ENCODE data around the gene NPR3.

The NPR3 gene

DNA sequence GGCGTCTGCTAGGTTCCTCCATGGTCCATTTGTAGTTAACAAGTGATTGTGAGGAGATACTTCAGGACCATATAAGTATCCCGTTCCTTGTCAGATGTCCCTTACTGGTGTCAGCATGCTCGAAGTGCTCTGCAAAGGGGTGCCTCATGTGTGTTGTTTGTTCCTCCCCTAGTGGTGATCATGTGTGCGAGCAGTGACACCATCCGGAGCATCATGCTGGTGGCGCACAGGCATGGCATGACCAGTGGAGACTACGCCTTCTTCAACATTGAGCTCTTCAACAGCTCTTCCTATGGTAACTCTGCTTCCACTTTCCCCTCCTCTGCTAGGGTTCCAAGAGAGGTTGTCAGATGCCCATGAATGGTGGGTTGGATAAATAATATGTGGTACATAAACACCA is 13.4 kb downstream of the NPR3 start:
- H3K4me3 ChIP-seq (ENCODE audit: low read depth in 1 of 5, low read length in 5 of 5): no peak overlapping the region
- H3K27me3 ChIP-seq (ENCODE audit: control insufficient read depth in 5 of 5, insufficient read depth in 4 of 5, low read length in 5 of 5): no peaks in the 10 kb centered on the region

DNA sequence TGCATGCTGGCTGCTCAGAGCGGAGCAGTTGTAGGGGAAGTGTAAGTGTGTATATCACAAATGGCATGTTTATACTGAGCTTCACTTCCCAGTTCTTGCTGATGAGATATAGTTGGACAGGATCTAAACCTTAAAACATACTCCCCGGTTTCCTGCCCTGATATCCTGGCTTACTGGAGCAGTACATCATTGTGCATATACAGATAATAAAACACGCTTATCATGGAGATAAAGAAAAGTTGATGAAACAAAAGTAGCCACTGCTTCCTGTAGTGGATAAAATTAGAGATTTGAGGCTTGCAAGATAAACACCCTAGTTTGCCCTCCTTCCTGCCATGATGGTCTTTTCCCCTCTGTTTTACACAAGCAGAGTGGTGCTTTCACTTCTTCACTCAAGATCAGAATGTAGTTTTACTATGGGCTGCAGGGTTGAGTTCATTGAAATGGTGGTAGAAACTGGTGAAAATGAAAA is 15.0 kb downstream of the NPR3 start:
- Histone ChIP-seq H3K4me3 (ENCODE audit: low read depth in 1 of 5, low read length in 5 of 5) (no peak overlapping the region), H3K27ac (ENCODE audit: low read depth, low read length) (no peak overlapping the region), H3K36me3 (ENCODE audit: control insufficient read depth in 5 of 5, insufficient read depth in 5 of 5, low read length in 5 of 5) (peaks cover 0 to 19% (median 11%) of the 10 kb centered on the region in 5 donors), H3K27me3 (ENCODE audit: control insufficient read depth in 5 of 5, insufficient read depth in 4 of 5, low read length in 5 of 5) (no peaks in the 10 kb centered on the region), H3K4me1 (ENCODE audit: control insufficient read depth in 5 of 5, insufficient read depth in 5 of 5, low read length in 5 of 5) (no peaks in the 10 kb centered on the region), H3K9me3 (ENCODE audit: control insufficient read depth in 5 of 5, low read length in 5 of 5) (peaks cover 0 to 4% (median 0%) of the 10 kb centered on the region in 5 donors), H3K9ac (ENCODE audit: low read length in 5 of 5) (no peak overlapping the region)

More for the DNA sequence above, 13.4 kb downstream of the NPR3 start:
- Histone ChIP-seq H3K9me3 (ENCODE audit: control insufficient read depth in 5 of 5, low read length in 5 of 5) (peaks cover 0 to 4% (median 0%) of the 10 kb centered on the region in 5 donors), H3K4me1 (ENCODE audit: control insufficient read depth in 5 of 5, insufficient read depth in 5 of 5, low read length in 5 of 5) (no peaks in the 10 kb centered on the region), H3K36me3 (ENCODE audit: control insufficient read depth in 5 of 5, insufficient read depth in 5 of 5, low read length in 5 of 5) (peaks cover 0 to 19% (median 11%) of the 10 kb centered on the region in 5 donors), H3K27ac (ENCODE audit: low read depth, low read length) (no peak overlapping the region), H3K9ac (ENCODE audit: low read length in 5 of 5) (no peak overlapping the region)

GRCh38 chr5:32729651-32730050 is 18.5 kb downstream of the NPR3 start:
- Histone ChIP-seq H3K27me3 (ENCODE audit: control insufficient read depth in 5 of 5, insufficient read depth in 4 of 5, low read length in 5 of 5) (no peaks in the 10 kb centered on the region), H3K27ac (ENCODE audit: low read depth, low read length) (no peak overlapping the region), H3K4me1 (ENCODE audit: control insufficient read depth in 5 of 5, insufficient read depth in 5 of 5, low read length in 5 of 5) (peaks cover 0 to 4% (median 0%) of the 10 kb centered on the region in 5 donors), H3K9ac (ENCODE audit: low read length in 5 of 5) (no peak overlapping the region), H3K9me3 (ENCODE audit: control insufficient read depth in 5 of 5, low read length in 5 of 5) (no peaks in the 10 kb centered on the region), H3K36me3 (ENCODE audit: control insufficient read depth in 5 of 5, insufficient read depth in 5 of 5, low read length in 5 of 5) (peaks cover 0 to 18% (median 11%) of the 10 kb centered on the region in 5 donors), H3K4me3 (ENCODE audit: low read depth in 1 of 5, low read length in 5 of 5) (no peak overlapping the region)

GRCh38 chr5:32733590-32734340 is 22.6 kb downstream of the NPR3 start:
- Histone ChIP-seq H3K9ac (ENCODE audit: low read length in 5 of 5) (no peak overlapping the region), H3K4me1 (ENCODE audit: control insufficient read depth in 5 of 5, insufficient read depth in 5 of 5, low read length in 5 of 5) (peaks cover 0 to 11% (median 3%) of the 10 kb centered on the region in 5 donors), H3K4me3 (ENCODE audit: low read depth in 1 of 5, low read length in 5 of 5) (no peak overlapping the region), H3K27ac (ENCODE audit: low read depth, low read length) (no peak overlapping the region), H3K27me3 (ENCODE audit: control insufficient read depth in 5 of 5, insufficient read depth in 4 of 5, low read length in 5 of 5) (no peaks in the 10 kb centered on the region), H3K9me3 (ENCODE audit: control insufficient read depth in 5 of 5, low read length in 5 of 5) (no peaks in the 10 kb centered on the region), H3K36me3 (ENCODE audit: control insufficient read depth in 5 of 5, insufficient read depth in 5 of 5, low read length in 5 of 5) (peaks cover 0 to 5% (median 0%) of the 10 kb centered on the region in 5 donors)

GRCh38 chr5:32734827-32735378 is 23.8 kb downstream of the NPR3 start:
- no peaks in the 10 kb centered on the region for H3K9me3 ChIP-seq (ENCODE audit: control insufficient read depth in 5 of 5, low read length in 5 of 5)
- no peak overlapping the region for H3K27ac ChIP-seq (ENCODE audit: low read depth, low read length)
- H3K4me1 ChIP-seq (ENCODE audit: control insufficient read depth in 5 of 5, insufficient read depth in 5 of 5, low read length in 5 of 5): peaks cover 0 to 11% (median 3%) of the 10 kb centered on the region in 5 donors
- H3K9ac ChIP-seq (ENCODE audit: low read length in 5 of 5): no peak overlapping the region
- peak overlapping the region in 1 of 5 donors; percentile 5 for H3K4me3 ChIP-seq (ENCODE audit: low read depth in 1 of 5, low read length in 5 of 5)
- H3K27me3 ChIP-seq (ENCODE audit: control insufficient read depth in 5 of 5, insufficient read depth in 4 of 5, low read length in 5 of 5): no peaks in the 10 kb centered on the region
- H3K36me3 ChIP-seq (ENCODE audit: control insufficient read depth in 5 of 5, insufficient read depth in 5 of 5, low read length in 5 of 5): peaks cover 4 to 15% (median 5%) of the 10 kb centered on the region in 5 donors

- no peak overlapping the region for H3K27ac ChIP-seq (ENCODE audit: low read depth, low read length)
- H3K4me3 ChIP-seq (ENCODE audit: low read depth in 1 of 5, low read length in 5 of 5): no peak overlapping the region
Measured at GRCh38 chr5:32735512-32735911, 24.4 kb downstream of the NPR3 start.

GRCh38 chr5:32736842-32737241 is 25.7 kb downstream of the NPR3 start:
- H3K27ac ChIP-seq (ENCODE audit: low read depth, low read length): no peak overlapping the region
- H3K9ac ChIP-seq (ENCODE audit: low read length in 5 of 5): no peak overlapping the region
- no peak overlapping the region for H3K4me3 ChIP-seq (ENCODE audit: low read depth in 1 of 5, low read length in 5 of 5)
- no peaks in the 10 kb centered on the region for H3K9me3 ChIP-seq (ENCODE audit: control insufficient read depth in 5 of 5, low read length in 5 of 5)
- H3K36me3 ChIP-seq (ENCODE audit: control insufficient read depth in 5 of 5, insufficient read depth in 5 of 5, low read length in 5 of 5): peaks cover 5 to 20% (median 11%) of the 10 kb centered on the region in 5 donors
- no peaks in the 10 kb centered on the region for H3K27me3 ChIP-seq (ENCODE audit: control insufficient read depth in 5 of 5, insufficient read depth in 4 of 5, low read length in 5 of 5)
- peaks cover 0 to 11% (median 3%) of the 10 kb centered on the region in 5 donors for H3K4me1 ChIP-seq (ENCODE audit: control insufficient read depth in 5 of 5, insufficient read depth in 5 of 5, low read length in 5 of 5)

More at GRCh38 chr5:32735512-32735911, 24.4 kb downstream of the NPR3 start:
- peaks cover 0 to 11% (median 3%) of the 10 kb centered on the region in 5 donors for H3K4me1 ChIP-seq (ENCODE audit: control insufficient read depth in 5 of 5, insufficient read depth in 5 of 5, low read length in 5 of 5)
- H3K9ac ChIP-seq (ENCODE audit: low read length in 5 of 5): no peak overlapping the region
- peaks cover 5 to 18% (median 7%) of the 10 kb centered on the region in 5 donors for H3K36me3 ChIP-seq (ENCODE audit: control insufficient read depth in 5 of 5, insufficient read depth in 5 of 5, low read length in 5 of 5)
- no peaks in the 10 kb centered on the region for H3K9me3 ChIP-seq (ENCODE audit: control insufficient read depth in 5 of 5, low read length in 5 of 5)
- no peaks in the 10 kb centered on the region for H3K27me3 ChIP-seq (ENCODE audit: control insufficient read depth in 5 of 5, insufficient read depth in 4 of 5, low read length in 5 of 5)

- Histone ChIP-seq H3K9ac (ENCODE audit: low read length in 5 of 5) (no peak overlapping the region), H3K27me3 (ENCODE audit: control insufficient read depth in 5 of 5, insufficient read depth in 4 of 5, low read length in 5 of 5) (no peaks in the 10 kb centered on the region), H3K9me3 (ENCODE audit: control insufficient read depth in 5 of 5, low read length in 5 of 5) (no peaks in the 10 kb centered on the region), H3K4me3 (ENCODE audit: low read depth in 1 of 5, low read length in 5 of 5) (no peak overlapping the region), H3K4me1 (ENCODE audit: control insufficient read depth in 5 of 5, insufficient read depth in 5 of 5, low read length in 5 of 5) (peaks cover 0 to 5% (median 0%) of the 10 kb centered on the region in 5 donors), H3K27ac (ENCODE audit: low read depth, low read length) (no peak overlapping the region), H3K36me3 (ENCODE audit: control insufficient read depth in 5 of 5, insufficient read depth in 5 of 5, low read length in 5 of 5) (peaks cover 5 to 24% (median 18%) of the 10 kb centered on the region in 5 donors)
Measured at GRCh38 chr5:32740651-32741050, 29.5 kb downstream of the NPR3 start.

GRCh38 chr5:32745317-32745716 is 34.2 kb downstream of the NPR3 start:
- H3K4me1 ChIP-seq (ENCODE audit: control insufficient read depth in 5 of 5, insufficient read depth in 5 of 5, low read length in 5 of 5): no peaks in the 10 kb centered on the region
- no peaks in the 10 kb centered on the region for H3K9me3 ChIP-seq (ENCODE audit: control insufficient read depth in 5 of 5, low read length in 5 of 5)
- no peak overlapping the region for H3K4me3 ChIP-seq (ENCODE audit: low read depth in 1 of 5, low read length in 5 of 5)
- no peak overlapping the region for H3K9ac ChIP-seq (ENCODE audit: low read length in 5 of 5)
- H3K27me3 ChIP-seq (ENCODE audit: control insufficient read depth in 5 of 5, insufficient read depth in 4 of 5, low read length in 5 of 5): no peaks in the 10 kb centered on the region
- no peak overlapping the region for H3K27ac ChIP-seq (ENCODE audit: low read depth, low read length)
- peaks cover 0 to 14% (median 10%) of the 10 kb centered on the region in 5 donors for H3K36me3 ChIP-seq (ENCODE audit: control insufficient read depth in 5 of 5, insufficient read depth in 5 of 5, low read length in 5 of 5)

- H3K27ac ChIP-seq (ENCODE audit: low read depth, low read length): no peak overlapping the region
Measured at GRCh38 chr5:32752411-32752810, 41.3 kb downstream of the NPR3 start.

More at GRCh38 chr5:32752411-32752810, 41.3 kb downstream of the NPR3 start:
- no peak overlapping the region for H3K9ac ChIP-seq (ENCODE audit: low read length in 5 of 5)
- H3K4me1 ChIP-seq (ENCODE audit: control insufficient read depth in 5 of 5, insufficient read depth in 5 of 5, low read length in 5 of 5): peaks cover 0 to 7% (median 3%) of the 10 kb centered on the region in 5 donors
- no peaks in the 10 kb centered on the region for H3K27me3 ChIP-seq (ENCODE audit: control insufficient read depth in 5 of 5, insufficient read depth in 4 of 5, low read length in 5 of 5)
- no peak overlapping the region for H3K4me3 ChIP-seq (ENCODE audit: low read depth in 1 of 5, low read length in 5 of 5)
- no peaks in the 10 kb centered on the region for H3K36me3 ChIP-seq (ENCODE audit: control insufficient read depth in 5 of 5, insufficient read depth in 5 of 5, low read length in 5 of 5)
- H3K9me3 ChIP-seq (ENCODE audit: control insufficient read depth in 5 of 5, low read length in 5 of 5): no peaks in the 10 kb centered on the region
